Measurements from ENCODE around the gene LAMA4. TPM values are rescaled to one million over a fixed set of nuclear protein-coding genes. Genes with fewer than 3 reads are reported as not detected.
A peak's percentile ranks its signal among the peaks of the same experiment; 100 is the strongest.

LAMA4 gene
- total and polyA plus RNA-seq, 7 experiments from 2014 or later: not detected

DNA sequence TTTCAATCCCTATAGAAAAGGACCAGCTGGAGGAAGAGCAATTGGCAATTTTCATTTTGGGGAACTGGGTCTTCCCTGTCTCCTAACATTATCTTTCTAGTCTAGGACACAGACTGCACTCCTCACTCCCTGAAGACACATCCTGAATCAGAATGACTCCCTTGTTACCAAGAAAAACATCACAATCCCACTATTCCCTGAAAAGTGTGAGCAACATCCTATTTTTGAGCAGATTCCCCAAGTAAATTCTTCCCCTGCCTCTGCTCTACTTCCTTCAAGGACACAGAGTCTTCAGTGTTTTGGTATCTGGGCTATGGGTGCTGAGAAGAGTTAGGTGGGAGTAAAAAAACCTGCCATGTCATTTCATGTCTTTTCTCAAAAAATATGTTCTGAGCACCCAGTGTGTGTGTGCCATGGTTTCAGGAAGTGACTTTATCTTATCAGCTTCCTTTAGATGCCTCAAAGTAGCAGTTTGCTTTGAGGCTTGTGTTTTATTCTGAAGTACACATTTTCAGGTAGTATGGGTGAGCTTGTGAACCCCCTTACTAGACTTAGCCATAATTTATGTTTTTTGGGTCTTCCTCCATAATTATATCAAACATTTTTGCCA is 12.4 kb downstream of the LAMA4 start:
- H3K27me3 Mint-ChIP-seq: peaks cover 7 to 46% (median 16%) of the 10 kb centered on the region in 5 donors
- ChIA-PET POLR2A (no interaction called here), CTCF (no interaction called here)
- Histone ChIP-seq H3K4me3 (ENCODE audit: low read length) (no peak overlapping the region), H3K4me1 (ENCODE audit: control insufficient read depth in 2 of 2, insufficient read depth in 2 of 2, low read length in 2 of 2) (no peaks in the 10 kb centered on the region), H3K27me3 (ENCODE audit: control insufficient read depth in 2 of 2, insufficient read depth in 2 of 2, low read length in 2 of 2) (no peaks in the 10 kb centered on the region), H3K27ac (ENCODE audit: low read depth, low read length) (no peak overlapping the region), H3K9me3 (ENCODE audit: control insufficient read depth in 2 of 3, low read length in 3 of 3) (no peaks in the 10 kb centered on the region), H3K36me3 (ENCODE audit: control insufficient read depth in 2 of 3, insufficient read depth in 3 of 3, low read length in 3 of 3) (no peaks in the 10 kb centered on the region)
- intact Hi-C loops (cut with micrococcal nuclease): no loop called here
- H3K27ac Mint-ChIP-seq: peak overlapping the region in 2 of 9 donors; percentile 11 to 15
- H3K4me1 Mint-ChIP-seq: peaks cover 2 to 18% (median 16%) of the 10 kb centered on the region in 7 donors
- DNase-seq: peak in 1 of 9 donors; percentile 2
- H3K36me3 Mint-ChIP-seq: no peaks in the 10 kb centered on the region
- no peak for ATAC-seq
- H3K4me3 Mint-ChIP-seq: no peak overlapping the region
- no peaks in the 10 kb centered on the region for H3K9me3 Mint-ChIP-seq

GRCh38 chr6:112237595-112237994 is 16.8 kb downstream of the LAMA4 start:
- no peak overlapping the region for H3K4me3 Mint-ChIP-seq
- Histone ChIP-seq H3K9me3 (ENCODE audit: control insufficient read depth in 2 of 3, low read length in 3 of 3) (no peaks in the 10 kb centered on the region), H3K27me3 (ENCODE audit: control insufficient read depth in 2 of 2, insufficient read depth in 2 of 2, low read length in 2 of 2) (no peaks in the 10 kb centered on the region), H3K4me1 (ENCODE audit: control insufficient read depth in 2 of 2, insufficient read depth in 2 of 2, low read length in 2 of 2) (no peaks in the 10 kb centered on the region), H3K27ac (ENCODE audit: low read depth, low read length) (no peak overlapping the region), H3K4me3 (ENCODE audit: low read length) (no peak overlapping the region), H3K36me3 (ENCODE audit: control insufficient read depth in 2 of 3, insufficient read depth in 3 of 3, low read length in 3 of 3) (no peaks in the 10 kb centered on the region)
- H3K4me1 Mint-ChIP-seq: peaks cover 2 to 25% (median 12%) of the 10 kb centered on the region in 7 donors
- H3K36me3 Mint-ChIP-seq: no peaks in the 10 kb centered on the region
- DNase-seq: no peak
- no peak for ATAC-seq
- CTCF ChIA-PET: no interaction called here
- POLR2A ChIA-PET: no interaction called here
- intact Hi-C loops (cut with micrococcal nuclease): no loop called here
- peaks cover 22 to 62% (median 40%) of the 10 kb centered on the region in 5 donors for H3K27me3 Mint-ChIP-seq
- H3K27ac Mint-ChIP-seq: no peak overlapping the region
- no peaks in the 10 kb centered on the region for H3K9me3 Mint-ChIP-seq

- CTCF ChIA-PET: no interaction called here
- H3K27ac ChIP-seq (ENCODE audit: low read depth, low read length): no peak overlapping the region
- Mint-ChIP-seq H3K27me3 (peaks cover 22 to 59% (median 39%) of the 10 kb centered on the region in 5 donors), H3K9me3 (no peaks in the 10 kb centered on the region), H3K27ac (peak overlapping the region in 1 of 9 donors; percentile 31), H3K4me1 (peaks cover 2 to 20% (median 7%) of the 10 kb centered on the region in 7 donors), H3K4me3 (no peak overlapping the region), H3K36me3 (no peaks in the 10 kb centered on the region)
- DNase-seq: no peak
- H3K4me1 ChIP-seq (ENCODE audit: control insufficient read depth in 2 of 2, insufficient read depth in 2 of 2, low read length in 2 of 2): no peaks in the 10 kb centered on the region
- intact Hi-C loops (cut with micrococcal nuclease): no loop called here
- H3K4me3 ChIP-seq (ENCODE audit: low read length): no peak overlapping the region
- H3K9me3 ChIP-seq (ENCODE audit: control insufficient read depth in 2 of 3, low read length in 3 of 3): no peaks in the 10 kb centered on the region
- H3K27me3 ChIP-seq (ENCODE audit: control insufficient read depth in 2 of 2, insufficient read depth in 2 of 2, low read length in 2 of 2): no peaks in the 10 kb centered on the region
- POLR2A ChIA-PET: no interaction called here
- no peak for ATAC-seq
- H3K36me3 ChIP-seq (ENCODE audit: control insufficient read depth in 2 of 3, insufficient read depth in 3 of 3, low read length in 3 of 3): no peaks in the 10 kb centered on the region
These were observed 17.3 kb downstream of the LAMA4 start for GRCh38 chr6:112237066-112237465.

DNA sequence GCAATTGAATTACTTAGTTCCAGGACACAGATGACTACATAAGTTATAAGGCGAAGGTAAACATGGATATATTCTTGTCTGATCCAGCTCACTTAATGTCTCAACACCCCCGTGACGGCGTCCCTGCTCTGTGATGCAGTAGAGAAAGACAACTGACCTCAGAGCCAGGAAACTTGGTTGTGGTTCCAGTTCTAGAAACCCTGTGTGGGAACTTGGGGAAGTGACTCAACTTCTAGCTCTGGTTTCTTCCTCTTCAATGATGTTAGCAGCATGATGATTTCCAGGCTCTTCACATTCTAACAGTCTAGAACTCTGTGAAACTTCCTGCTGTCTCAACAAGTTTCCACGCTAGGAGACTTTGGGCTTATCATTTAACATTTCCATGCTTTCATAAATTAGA is 18.4 kb downstream of the LAMA4 start:
- Mint-ChIP-seq H3K27me3 (peaks cover 22 to 55% (median 31%) of the 10 kb centered on the region in 5 donors), H3K36me3 (no peaks in the 10 kb centered on the region), H3K4me1 (peaks cover 0 to 11% (median 0%) of the 10 kb centered on the region in 7 donors), H3K27ac (no peak overlapping the region), H3K4me3 (no peak overlapping the region), H3K9me3 (no peaks in the 10 kb centered on the region)
- Histone ChIP-seq H3K4me3 (ENCODE audit: low read length) (no peak overlapping the region), H3K4me1 (ENCODE audit: control insufficient read depth in 2 of 2, insufficient read depth in 2 of 2, low read length in 2 of 2) (no peaks in the 10 kb centered on the region), H3K36me3 (ENCODE audit: control insufficient read depth in 2 of 3, insufficient read depth in 3 of 3, low read length in 3 of 3) (no peaks in the 10 kb centered on the region), H3K27ac (ENCODE audit: low read depth, low read length) (no peak overlapping the region), H3K27me3 (ENCODE audit: control insufficient read depth in 2 of 2, insufficient read depth in 2 of 2, low read length in 2 of 2) (no peaks in the 10 kb centered on the region), H3K9me3 (ENCODE audit: control insufficient read depth in 2 of 3, low read length in 3 of 3) (no peaks in the 10 kb centered on the region)
- ChIA-PET CTCF (no interaction called here), POLR2A (no interaction called here)
- DNase-seq (peak in 1 of 9 donors; percentile 50), ATAC-seq (peak; percentile 79)
- intact Hi-C loops (cut with micrococcal nuclease): no loop called here

DNA sequence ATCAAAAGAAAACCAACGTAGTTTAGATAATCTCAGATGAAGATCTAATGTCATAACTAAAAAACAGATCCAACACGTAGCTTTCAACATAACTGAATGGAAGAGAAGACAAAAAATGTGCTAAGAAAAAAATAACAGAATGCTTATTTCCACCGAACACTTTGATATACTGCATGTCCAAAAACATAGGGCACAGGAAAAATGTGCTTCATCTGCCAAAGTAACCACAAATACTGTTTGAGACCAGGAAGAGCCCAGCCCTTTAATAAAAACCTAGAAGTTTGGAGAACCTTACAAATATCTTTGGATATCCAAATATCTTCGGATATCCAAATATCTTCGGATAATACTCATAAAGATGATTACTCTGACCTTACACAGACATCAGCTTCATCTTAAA is 19.8 kb downstream of the LAMA4 start:
- Mint-ChIP-seq H3K27me3 (peaks cover 18 to 62% (median 31%) of the 10 kb centered on the region in 5 donors), H3K36me3 (no peaks in the 10 kb centered on the region), H3K4me1 (peaks cover 0 to 11% (median 0%) of the 10 kb centered on the region in 7 donors), H3K27ac (no peak overlapping the region), H3K9me3 (no peaks in the 10 kb centered on the region), H3K4me3 (no peak overlapping the region)
- ATAC-seq: no peak
- ChIA-PET POLR2A (no interaction called here), CTCF (no interaction called here)
- H3K27ac ChIP-seq (ENCODE audit: low read depth, low read length): no peak overlapping the region
- intact Hi-C loops (cut with micrococcal nuclease): loop anchor here in 1 of 2 donors (5.0 kb wide), 1 partner anchor 53 kb away; no protein-coding TSS in a partner anchor
- H3K36me3 ChIP-seq (ENCODE audit: control insufficient read depth in 2 of 3, insufficient read depth in 3 of 3, low read length in 3 of 3): no peaks in the 10 kb centered on the region
- no peak for DNase-seq
- no peaks in the 10 kb centered on the region for H3K4me1 ChIP-seq (ENCODE audit: control insufficient read depth in 2 of 2, insufficient read depth in 2 of 2, low read length in 2 of 2)
- H3K4me3 ChIP-seq (ENCODE audit: low read length): no peak overlapping the region
- H3K9me3 ChIP-seq (ENCODE audit: control insufficient read depth in 2 of 3, low read length in 3 of 3): no peaks in the 10 kb centered on the region
- no peaks in the 10 kb centered on the region for H3K27me3 ChIP-seq (ENCODE audit: control insufficient read depth in 2 of 2, insufficient read depth in 2 of 2, low read length in 2 of 2)

DNA sequence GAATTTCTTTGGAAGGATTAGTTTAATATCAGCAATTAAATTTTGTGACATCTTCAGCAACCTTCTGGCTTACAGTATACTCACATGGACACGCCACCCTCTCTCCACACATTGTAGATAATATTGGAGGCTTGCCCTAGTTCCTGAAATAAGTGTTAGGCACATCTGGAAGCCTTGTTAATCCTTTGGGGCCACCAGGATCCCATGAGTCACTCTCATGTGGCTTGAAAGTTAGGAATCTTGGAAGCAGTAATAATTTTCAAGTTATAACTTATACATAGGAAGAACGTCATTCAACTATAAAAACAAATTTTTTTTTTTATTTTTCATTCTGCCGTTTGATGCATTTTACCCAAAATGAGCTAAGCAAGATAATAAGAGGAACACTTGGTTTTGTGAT is 20.5 kb downstream of the LAMA4 start:
- DNase-seq (no peak), ATAC-seq (no peak)
- no peak overlapping the region for H3K27ac ChIP-seq (ENCODE audit: low read depth, low read length)
- ChIA-PET CTCF (no interaction called here), POLR2A (no interaction called here)
- Mint-ChIP-seq H3K4me3 (no peak overlapping the region), H3K27me3 (peaks cover 18 to 66% (median 31%) of the 10 kb centered on the region in 5 donors), H3K4me1 (peaks cover 0 to 11% (median 0%) of the 10 kb centered on the region in 7 donors), H3K27ac (no peak overlapping the region), H3K36me3 (no peaks in the 10 kb centered on the region), H3K9me3 (no peaks in the 10 kb centered on the region)
- no peaks in the 10 kb centered on the region for H3K27me3 ChIP-seq (ENCODE audit: control insufficient read depth in 2 of 2, insufficient read depth in 2 of 2, low read length in 2 of 2)
- no peaks in the 10 kb centered on the region for H3K36me3 ChIP-seq (ENCODE audit: control insufficient read depth in 2 of 3, insufficient read depth in 3 of 3, low read length in 3 of 3)
- no peaks in the 10 kb centered on the region for H3K4me1 ChIP-seq (ENCODE audit: control insufficient read depth in 2 of 2, insufficient read depth in 2 of 2, low read length in 2 of 2)
- H3K9me3 ChIP-seq (ENCODE audit: control insufficient read depth in 2 of 3, low read length in 3 of 3): no peaks in the 10 kb centered on the region
- intact Hi-C loops (cut with micrococcal nuclease): loop anchor here in 1 of 2 donors (5.0 kb wide), 1 partner anchor 53 kb away; no protein-coding TSS in a partner anchor
- H3K4me3 ChIP-seq (ENCODE audit: low read length): no peak overlapping the region

DNA sequence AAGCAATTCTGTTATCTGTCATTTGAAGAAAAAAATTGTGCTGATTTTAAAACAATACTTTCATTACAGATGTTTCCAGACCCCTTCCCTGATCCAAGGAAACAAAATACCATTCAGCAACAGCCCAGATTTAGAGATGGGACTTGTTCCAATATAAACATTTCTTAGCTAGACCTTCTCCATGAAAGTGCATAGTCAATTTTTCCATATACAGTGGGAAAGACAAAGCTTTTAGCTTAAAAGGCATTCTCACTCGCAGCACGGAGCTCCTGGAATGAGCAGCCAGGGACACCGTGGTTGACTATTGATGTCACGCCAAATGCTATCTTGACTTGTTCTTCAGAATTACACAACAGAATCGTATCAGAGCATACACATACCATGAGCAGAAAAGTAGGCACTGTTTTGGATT is 21.5 kb downstream of the LAMA4 start:
- Histone ChIP-seq H3K4me3 (ENCODE audit: low read length) (no peak overlapping the region), H3K4me1 (ENCODE audit: control insufficient read depth in 2 of 2, insufficient read depth in 2 of 2, low read length in 2 of 2) (no peaks in the 10 kb centered on the region), H3K36me3 (ENCODE audit: control insufficient read depth in 2 of 3, insufficient read depth in 3 of 3, low read length in 3 of 3) (no peaks in the 10 kb centered on the region), H3K9me3 (ENCODE audit: control insufficient read depth in 2 of 3, low read length in 3 of 3) (no peaks in the 10 kb centered on the region), H3K27ac (ENCODE audit: low read depth, low read length) (no peak overlapping the region), H3K27me3 (ENCODE audit: control insufficient read depth in 2 of 2, insufficient read depth in 2 of 2, low read length in 2 of 2) (no peaks in the 10 kb centered on the region)
- DNase-seq (no peak), ATAC-seq (no peak)
- Mint-ChIP-seq H3K9me3 (no peaks in the 10 kb centered on the region), H3K4me1 (peaks cover 0 to 11% (median 0%) of the 10 kb centered on the region in 7 donors), H3K36me3 (no peaks in the 10 kb centered on the region), H3K27me3 (peaks cover 15 to 65% (median 27%) of the 10 kb centered on the region in 5 donors), H3K4me3 (no peak overlapping the region), H3K27ac (no peak overlapping the region)
- CTCF ChIA-PET: no interaction called here
- POLR2A ChIA-PET: no interaction called here
- intact Hi-C loops (cut with micrococcal nuclease): loop anchor here in 1 of 2 donors (5.0 kb wide), 1 partner anchor 54 kb away; no protein-coding TSS in a partner anchor
